Measurements from ENCODE around the gene PTPRD.

PTPRD gene

GRCh38 chr9:9621355-9621940, 991.4 kb downstream of the PTPRD start:
- TF ChIP-seq CTCF (IDR thresholded peaks at IDR 0.05; ENCODE audit: insufficient read depth, low read length, poor library complexity, severe bottlenecking) = no peak
- no peak for TF ChIP-seq EZH2phosphoT487 (conservative IDR thresholded peaks at IDR 0.05; ENCODE audit: low read length)
- no peak overlapping the region for H3K9ac ChIP-seq (ENCODE audit: low read length)
- H3K79me2 ChIP-seq (ENCODE audit: insufficient read depth, low read length) = no peaks in the 10 kb centered on the region
- H3K9me2 ChIP-seq (replicated peaks; ENCODE audit: insufficient read depth, low read length) = no peaks in the 10 kb centered on the region
- no peak overlapping the region for H2AFZ ChIP-seq (ENCODE audit: low read depth, low read length, severe bottlenecking)
- H3K4me3 ChIP-seq (ENCODE audit: insufficient read depth, low read length, poor library complexity, severe bottlenecking) = no peak overlapping the region
- no peaks in the 10 kb centered on the region for H3K27me3 ChIP-seq (ENCODE audit: low read length)
- H3F3A ChIP-seq (ENCODE audit: insufficient read depth) = no peaks in the 10 kb centered on the region
- no peaks in the 10 kb centered on the region for H4K20me1 ChIP-seq (ENCODE audit: low read depth, low read length)
- H3K27ac ChIP-seq (ENCODE audit: low read depth, low read length) = no peak overlapping the region
- H3K36me3 ChIP-seq (ENCODE audit: low read length) = no peaks in the 10 kb centered on the region
- no peak overlapping the region for H3K4me2 ChIP-seq (ENCODE audit: low read depth, low read length, poor library complexity, severe bottlenecking)
- no peaks in the 10 kb centered on the region for H3K9me3 ChIP-seq (ENCODE audit: insufficient read depth, low read length)

GRCh38 chr9:9620736-9621135, 992.1 kb downstream of the PTPRD start:
- Histone ChIP-seq H3K9me2 (replicated peaks; ENCODE audit: insufficient read depth, low read length) (no peaks in the 10 kb centered on the region), H2AFZ (ENCODE audit: low read depth, low read length, severe bottlenecking) (no peak overlapping the region), H4K20me1 (ENCODE audit: low read depth, low read length) (no peaks in the 10 kb centered on the region), H3K9ac (ENCODE audit: low read length) (no peak overlapping the region), H3K4me3 (ENCODE audit: insufficient read depth, low read length, poor library complexity, severe bottlenecking) (no peak overlapping the region), H3F3A (ENCODE audit: insufficient read depth) (no peaks in the 10 kb centered on the region), H3K27ac (ENCODE audit: low read depth, low read length) (no peak overlapping the region), H3K79me2 (ENCODE audit: insufficient read depth, low read length) (no peaks in the 10 kb centered on the region), H3K27me3 (ENCODE audit: low read length) (no peaks in the 10 kb centered on the region), H3K9me3 (ENCODE audit: insufficient read depth, low read length) (no peaks in the 10 kb centered on the region), H3K36me3 (ENCODE audit: low read length) (no peaks in the 10 kb centered on the region), H3K4me2 (ENCODE audit: low read depth, low read length, poor library complexity, severe bottlenecking) (no peak overlapping the region)
- TF ChIP-seq CTCF (IDR thresholded peaks at IDR 0.05; ENCODE audit: insufficient read depth, low read length, poor library complexity, severe bottlenecking) = no peak

GRCh38 chr9:9615086-9615485, 997.7 kb downstream of the PTPRD start:
- Histone ChIP-seq H3K4me2 (ENCODE audit: low read depth, low read length, poor library complexity, severe bottlenecking) (no peak overlapping the region), H3K27me3 (ENCODE audit: low read length) (no peaks in the 10 kb centered on the region), H3K36me3 (ENCODE audit: low read length) (no peaks in the 10 kb centered on the region), H3K9ac (ENCODE audit: low read length) (no peak overlapping the region), H3K27ac (ENCODE audit: low read depth, low read length) (no peak overlapping the region), H3K9me3 (ENCODE audit: insufficient read depth, low read length) (no peaks in the 10 kb centered on the region), H4K20me1 (ENCODE audit: low read depth, low read length) (no peaks in the 10 kb centered on the region), H2AFZ (ENCODE audit: low read depth, low read length, severe bottlenecking) (no peak overlapping the region), H3K9me2 (replicated peaks; ENCODE audit: insufficient read depth, low read length) (no peaks in the 10 kb centered on the region), H3K4me3 (ENCODE audit: insufficient read depth, low read length, poor library complexity, severe bottlenecking) (no peak overlapping the region), H3K79me2 (ENCODE audit: insufficient read depth, low read length) (no peaks in the 10 kb centered on the region), H3F3A (ENCODE audit: insufficient read depth) (peaks cover 9% of the 10 kb centered on the region; the same call in 1 of the 2 replicates)
- TF ChIP-seq EZH2phosphoT487 (conservative IDR thresholded peaks at IDR 0.05; ENCODE audit: low read length) = no peak
- TF ChIP-seq CTCF (IDR thresholded peaks at IDR 0.05; ENCODE audit: insufficient read depth, low read length, poor library complexity, severe bottlenecking) = no peak
